ENCODE results near the gene OXGR1.

DNA sequence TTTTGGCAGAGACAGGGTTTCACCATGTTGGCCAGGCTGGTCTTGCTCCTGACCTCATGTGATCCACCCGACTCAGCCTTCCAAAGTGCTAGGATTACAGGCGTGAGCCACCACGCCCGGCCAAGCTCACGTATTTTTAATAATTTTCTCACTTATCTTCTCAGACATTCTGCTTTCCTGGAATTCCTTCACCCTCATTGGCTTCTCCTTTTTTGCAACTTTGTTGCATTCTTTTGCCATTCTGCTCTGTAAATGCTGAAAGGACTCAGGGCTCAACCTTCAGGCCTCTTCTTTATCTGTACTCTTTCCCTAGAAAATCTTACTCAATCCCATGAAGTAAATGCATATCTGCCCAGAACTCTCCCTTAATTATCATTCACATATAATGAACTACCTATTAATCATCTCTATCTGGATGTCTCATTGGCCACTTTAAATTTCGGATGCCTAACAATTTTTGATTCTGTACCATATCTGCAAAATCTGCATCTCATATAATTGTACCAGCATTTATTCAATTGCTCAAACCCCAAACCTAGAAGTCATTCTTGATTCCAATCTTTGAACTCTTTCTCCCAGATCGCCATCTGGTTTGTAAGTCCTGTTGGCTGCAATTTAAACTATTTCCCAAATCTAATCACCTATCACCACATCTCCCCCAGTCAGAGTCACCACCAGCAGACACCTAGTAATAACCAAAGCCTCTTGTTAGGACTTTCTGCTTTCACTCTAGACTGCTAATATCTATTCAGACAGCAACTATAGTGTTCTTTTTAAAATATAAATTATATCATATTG, 18.2 kb upstream of the OXGR1 start:
- no peak for TF ChIP-seq POLR2AphosphoS5 (IDR thresholded peaks at IDR 0.05)
- TF ChIP-seq CTCF (IDR thresholded peaks at IDR 0.05; ENCODE audit: poor library complexity, severe bottlenecking): no peak
- TF ChIP-seq EP300 (conservative IDR thresholded peaks at IDR 0.05; ENCODE audit: poor library complexity, severe bottlenecking): no peak
- no peak for TF ChIP-seq EZH2 (IDR thresholded peaks at IDR 0.05; ENCODE audit: borderline replicate concordance, insufficient read depth, low read length, poor library complexity, severe bottlenecking)
- TF ChIP-seq, protein P1, sequence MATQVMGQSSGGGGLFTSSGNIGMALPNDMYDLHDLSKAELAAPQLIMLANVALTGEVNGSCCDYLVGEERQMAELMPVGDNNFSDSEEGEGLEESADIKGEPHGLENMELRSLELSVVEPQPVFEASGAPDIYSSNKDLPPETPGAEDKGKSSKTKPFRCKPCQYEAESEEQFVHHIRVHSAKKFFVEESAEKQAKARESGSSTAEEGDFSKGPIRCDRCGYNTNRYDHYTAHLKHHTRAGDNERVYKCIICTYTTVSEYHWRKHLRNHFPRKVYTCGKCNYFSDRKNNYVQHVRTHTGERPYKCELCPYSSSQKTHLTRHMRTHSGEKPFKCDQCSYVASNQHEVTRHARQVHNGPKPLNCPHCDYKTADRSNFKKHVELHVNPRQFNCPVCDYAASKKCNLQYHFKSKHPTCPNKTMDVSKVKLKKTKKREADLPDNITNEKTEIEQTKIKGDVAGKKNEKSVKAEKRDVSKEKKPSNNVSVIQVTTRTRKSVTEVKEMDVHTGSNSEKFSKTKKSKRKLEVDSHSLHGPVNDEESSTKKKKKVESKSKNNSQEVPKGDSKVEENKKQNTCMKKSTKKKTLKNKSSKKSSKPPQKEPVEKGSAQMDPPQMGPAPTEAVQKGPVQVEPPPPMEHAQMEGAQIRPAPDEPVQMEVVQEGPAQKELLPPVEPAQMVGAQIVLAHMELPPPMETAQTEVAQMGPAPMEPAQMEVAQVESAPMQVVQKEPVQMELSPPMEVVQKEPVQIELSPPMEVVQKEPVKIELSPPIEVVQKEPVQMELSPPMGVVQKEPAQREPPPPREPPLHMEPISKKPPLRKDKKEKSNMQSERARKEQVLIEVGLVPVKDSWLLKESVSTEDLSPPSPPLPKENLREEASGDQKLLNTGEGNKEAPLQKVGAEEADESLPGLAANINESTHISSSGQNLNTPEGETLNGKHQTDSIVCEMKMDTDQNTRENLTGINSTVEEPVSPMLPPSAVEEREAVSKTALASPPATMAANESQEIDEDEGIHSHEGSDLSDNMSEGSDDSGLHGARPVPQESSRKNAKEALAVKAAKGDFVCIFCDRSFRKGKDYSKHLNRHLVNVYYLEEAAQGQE (IDR thresholded peaks at IDR 0.05; ENCODE audit: borderline replicate concordance): no peak
- TF ChIP-seq RAD21 (conservative IDR thresholded peaks at IDR 0.05): no peak

All from neural cell (in vitro differentiated cells).